ENCODE data around the gene AKNA. TPM values are rescaled to one million over a fixed set of nuclear protein-coding genes. Genes with fewer than 3 reads are reported as not detected.

AKNA gene
- total RNA-seq, 1 donor, result 27.9 TPM

DNA sequence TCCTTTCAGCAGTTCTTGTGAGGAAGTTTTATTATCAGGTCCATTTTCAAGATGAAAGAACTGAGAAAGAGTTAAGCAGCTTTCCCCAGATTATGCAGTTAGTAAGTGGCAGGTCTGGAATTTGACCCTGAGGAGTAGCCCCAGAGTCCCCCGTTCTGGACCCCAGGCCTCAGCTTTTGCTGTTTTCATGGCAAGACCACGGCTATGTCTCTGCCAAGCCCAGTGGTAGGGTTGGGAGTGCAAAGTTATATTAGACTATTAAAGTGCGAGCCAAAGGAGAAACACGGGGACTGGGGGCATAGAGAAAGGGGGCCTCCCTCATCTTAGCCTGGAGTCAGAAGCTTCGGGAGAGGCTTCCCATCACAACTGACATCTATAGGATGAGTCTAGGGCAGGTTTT is 84.2 kb downstream of the AKNA start:
- H3K4me3 ChIP-seq (ENCODE audit: insufficient read depth, low read length), result no peak overlapping the region
- no peak for TF ChIP-seq CTCF (IDR thresholded peaks at IDR 0.05; ENCODE audit: extremely low read depth, low read depth, low read length)
- no peak overlapping the region for H2AFZ ChIP-seq (ENCODE audit: low read length)
- peaks cover 4% of the 10 kb centered on the region for H3K36me3 ChIP-seq (ENCODE audit: insufficient read depth, low read length)
- peaks cover 5% of the 10 kb centered on the region for H3K4me1 ChIP-seq (ENCODE audit: insufficient read depth, low read length)
- H4K20me1 ChIP-seq (ENCODE audit: insufficient read depth, low read length), result no peaks in the 10 kb centered on the region
- H3K27ac ChIP-seq (ENCODE audit: low read depth, low read length), result no peak overlapping the region
- H3K4me2 ChIP-seq (ENCODE audit: insufficient read depth, low read length), result no peak overlapping the region
- DNase-seq (ENCODE audit: insufficient read length, low spot score, missing footprints), result no peak
- no peaks in the 10 kb centered on the region for H3K79me2 ChIP-seq (ENCODE audit: insufficient read depth, low read length)
- H3K9me3 ChIP-seq (ENCODE audit: low read depth, low read length), result no peaks in the 10 kb centered on the region
- H3K27me3 ChIP-seq (ENCODE audit: insufficient read depth, low read length), result no peaks in the 10 kb centered on the region

- no peak for DNase-seq (ENCODE audit: insufficient read length, low spot score, missing footprints)
- H3K79me2 ChIP-seq (ENCODE audit: insufficient read depth, low read length), result no peaks in the 10 kb centered on the region
- H3K9me3 ChIP-seq (ENCODE audit: low read depth, low read length), result no peaks in the 10 kb centered on the region
- TF ChIP-seq CTCF (IDR thresholded peaks at IDR 0.05; ENCODE audit: extremely low read depth, low read depth, low read length), result no peak
- peaks cover under 1% of the 10 kb centered on the region for H3K4me1 ChIP-seq (ENCODE audit: insufficient read depth, low read length)
- no peak overlapping the region for H3K27ac ChIP-seq (ENCODE audit: low read depth, low read length)
- H3K4me2 ChIP-seq (ENCODE audit: insufficient read depth, low read length), result no peak overlapping the region
- H3K27me3 ChIP-seq (ENCODE audit: insufficient read depth, low read length), result no peaks in the 10 kb centered on the region
- H2AFZ ChIP-seq (ENCODE audit: low read length), result no peak overlapping the region
- H3K4me3 ChIP-seq (ENCODE audit: insufficient read depth, low read length), result no peak overlapping the region
- H3K36me3 ChIP-seq (ENCODE audit: insufficient read depth, low read length), result peaks cover 4% of the 10 kb centered on the region
- no peaks in the 10 kb centered on the region for H4K20me1 ChIP-seq (ENCODE audit: insufficient read depth, low read length)
Measured at GRCh38 chr9:114302727-114303126, 85.1 kb downstream of the AKNA start.

DNA sequence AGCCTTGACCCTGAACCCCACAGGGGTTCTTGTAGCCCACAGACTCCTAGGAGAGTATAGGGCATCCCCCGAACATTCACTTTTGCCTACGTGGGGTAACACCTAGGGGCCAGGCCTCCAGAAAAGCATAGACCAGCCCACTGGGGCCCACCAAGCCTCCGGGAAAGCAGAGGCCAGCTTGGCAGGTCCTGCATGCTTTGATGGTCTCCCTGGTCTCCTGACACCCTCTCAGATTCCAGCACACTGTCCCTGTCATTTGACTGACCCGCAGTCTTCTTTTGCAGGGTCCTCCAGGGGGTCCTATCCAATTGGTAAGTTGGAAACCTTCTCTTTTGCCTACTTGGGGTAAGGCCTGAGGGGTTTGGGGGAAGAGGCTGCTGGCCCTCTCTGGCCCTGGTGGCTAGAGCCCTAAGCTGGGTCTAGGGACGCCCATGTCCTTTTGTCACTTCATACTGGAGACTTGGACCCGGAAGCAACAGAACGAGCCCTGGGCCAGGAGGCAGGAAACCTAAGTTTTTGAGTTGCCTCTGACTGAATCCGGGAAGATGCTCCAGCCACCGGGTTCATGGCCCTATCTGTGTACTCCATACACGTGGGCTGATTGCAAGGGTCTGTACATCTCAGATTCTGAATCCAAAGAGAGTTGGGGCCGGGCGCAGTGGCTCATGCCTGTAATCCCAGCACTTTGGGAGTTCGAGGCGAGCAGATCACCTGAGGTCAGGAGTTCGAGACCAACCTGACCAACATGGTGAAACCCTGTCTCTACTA is 85.8 kb downstream of the AKNA start:
- no peak overlapping the region for H2AFZ ChIP-seq (ENCODE audit: low read length)
- no peak for DNase-seq (ENCODE audit: insufficient read length, low spot score, missing footprints)
- no peaks in the 10 kb centered on the region for H3K4me1 ChIP-seq (ENCODE audit: insufficient read depth, low read length)
- H4K20me1 ChIP-seq (ENCODE audit: insufficient read depth, low read length), result no peaks in the 10 kb centered on the region
- no peak for TF ChIP-seq CTCF (IDR thresholded peaks at IDR 0.05; ENCODE audit: extremely low read depth, low read depth, low read length)
- no peak overlapping the region for H3K27ac ChIP-seq (ENCODE audit: low read depth, low read length)
- no peaks in the 10 kb centered on the region for H3K27me3 ChIP-seq (ENCODE audit: insufficient read depth, low read length)
- H3K4me2 ChIP-seq (ENCODE audit: insufficient read depth, low read length), result no peak overlapping the region
- no peak overlapping the region for H3K4me3 ChIP-seq (ENCODE audit: insufficient read depth, low read length)
- H3K36me3 ChIP-seq (ENCODE audit: insufficient read depth, low read length), result peaks cover 4% of the 10 kb centered on the region
- H3K79me2 ChIP-seq (ENCODE audit: insufficient read depth, low read length), result no peaks in the 10 kb centered on the region
- H3K9me3 ChIP-seq (ENCODE audit: low read depth, low read length), result no peaks in the 10 kb centered on the region

DNA sequence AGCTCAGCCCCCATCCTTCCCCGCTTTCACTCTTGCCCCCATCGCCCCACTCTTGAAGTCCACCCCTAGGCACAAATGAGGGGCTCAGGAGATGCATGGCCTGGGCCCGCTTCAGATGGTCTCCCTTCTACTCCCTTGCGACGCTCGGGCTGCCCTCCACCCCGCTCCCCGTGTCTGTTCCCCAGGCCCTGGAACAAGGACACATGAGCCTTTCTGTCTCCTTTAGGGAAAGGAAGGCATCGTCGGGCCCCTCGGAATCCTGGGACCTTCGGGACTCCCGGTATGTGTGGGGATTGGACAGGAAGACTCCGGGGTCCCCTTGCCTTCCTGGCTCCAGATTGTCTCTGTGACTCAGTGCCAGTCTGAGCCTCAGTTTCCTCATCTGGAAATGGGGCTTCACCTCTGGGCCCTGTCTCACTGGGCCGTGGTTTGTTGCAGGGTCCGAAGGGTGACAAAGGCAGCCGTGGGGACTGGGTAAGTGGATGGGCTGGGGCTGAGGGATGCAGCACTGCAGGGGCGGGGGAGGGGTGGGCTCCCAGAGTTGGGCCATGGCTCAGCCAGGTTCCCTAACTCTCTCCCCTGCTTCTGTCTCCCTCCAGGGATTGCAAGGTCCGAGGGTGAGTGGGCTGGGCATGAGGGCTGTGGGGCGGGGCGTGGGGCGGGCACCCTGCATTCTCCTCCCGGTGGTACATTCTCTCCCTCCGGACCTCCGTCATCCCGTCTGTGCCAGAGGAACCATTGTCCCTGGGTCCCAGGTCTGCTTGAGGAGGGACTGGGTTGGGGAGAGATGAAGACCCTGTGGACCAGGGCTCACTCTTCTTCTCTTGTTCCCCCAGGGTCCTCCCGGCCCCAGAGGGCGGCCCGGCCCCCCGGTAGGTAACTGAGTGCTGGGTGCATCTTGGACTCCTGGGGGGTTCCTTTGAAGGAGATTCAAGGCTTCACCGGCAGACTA is 86.7 kb downstream of the AKNA start:
- DNase-seq (ENCODE audit: insufficient read length, low spot score, missing footprints), result no peak
- Histone ChIP-seq H3K36me3 (ENCODE audit: insufficient read depth, low read length) (peaks cover 4% of the 10 kb centered on the region), H3K79me2 (ENCODE audit: insufficient read depth, low read length) (no peaks in the 10 kb centered on the region), H3K4me1 (ENCODE audit: insufficient read depth, low read length) (no peaks in the 10 kb centered on the region), H3K27ac (ENCODE audit: low read depth, low read length) (no peak overlapping the region), H4K20me1 (ENCODE audit: insufficient read depth, low read length) (no peaks in the 10 kb centered on the region), H3K4me2 (ENCODE audit: insufficient read depth, low read length) (no peak overlapping the region), H2AFZ (ENCODE audit: low read length) (no peak overlapping the region), H3K9me3 (ENCODE audit: low read depth, low read length) (no peaks in the 10 kb centered on the region), H3K27me3 (ENCODE audit: insufficient read depth, low read length) (no peaks in the 10 kb centered on the region), H3K4me3 (ENCODE audit: insufficient read depth, low read length) (no peak overlapping the region)
- TF ChIP-seq CTCF (IDR thresholded peaks at IDR 0.05; ENCODE audit: extremely low read depth, low read depth, low read length), result no peak
